K562 (cell line): ENCODE results near the gene LINGO4. TPM values are rescaled to one million over a fixed set of nuclear protein-coding genes. Genes with fewer than 3 reads are reported as not detected.

Experiments
- ATAC-seq: fragments of 200-7000 bp; cut with Tn5 transposase; 3 replicates; pipeline ENCODE4 v1.9.1; 2020; ENCODE audit warnings: moderate library complexity
- BruUV-seq: library from RNA; stranded (reverse); fragments of 400-500 nt; replicated peaks from 2 replicates; lab custom pipeline; 2021; lab: Mats Ljungman, UMichigan
- CTCF ChIA-PET: fragments of 300-600 bp; formaldehyde crosslinking; extraction: SDS; loops from one replicate; lab custom pipeline; 2021; ENCODE audit warnings: low intra/inter-chr PET ratio; lab: Yijun Ruan, JAX
- POLR2A ChIA-PET: fragments of 300-600, 350-650 bp; sonication (Branson Sonifier 250); formaldehyde crosslinking; extraction: SDS; loops from one replicate; lab custom pipeline; 2021; ENCODE audit warnings: antibody characterized with exemption, inconsistent platforms; lab: Yijun Ruan, JAX
- DNase-seq, 4 experiments: peaks; one replicate each; pipeline versions ENCODE4 v3.0.0 to v3.0.0-alpha.2; 2011 to 2018; ENCODE audit warnings: low spot score in 3 of 4, mixed read lengths in 3 of 4; ENCODE audit errors: extremely low read depth in 1 of 4
- FAIRE-seq: peaks from 2 replicates; lab custom pipeline; 2011; peaks lifted over from hg19 to GRCh38; lab: Jason Lieb, UNC
- H2AFZ ChIP-seq: 2 replicates; pipeline ENCODE4 v1.6.0; 2011; ENCODE audit warnings: low read depth, low read length, control low read depth, inconsistent platforms
- H3K27ac ChIP-seq: fragments of 200-600 bp; 3 replicates; pipeline ENCODE4 v1.8.0; 2011; ENCODE audit warnings: low read depth, mild to moderate bottlenecking, control low read depth, inconsistent platforms, low read length, moderate library complexity, mixed read lengths; ENCODE audit errors: extremely low read depth
- H3K27me3 ChIP-seq, 2 experiments: fragments of 300-600 bp in 1 of 2; 2 replicates in 1 of 2; 3 replicates in 1 of 2; pipeline versions ENCODE4 v1.6.0 to v1.8.0; 2011; ENCODE audit warnings: inconsistent platforms in 2 of 2, low read length in 2 of 2, mild to moderate bottlenecking in 1 of 2, mixed read lengths in 1 of 2, moderate library complexity in 1 of 2; ENCODE audit not compliant: control insufficient read depth in 2 of 2, insufficient read depth in 2 of 2
- H3K36me3 ChIP-seq: fragments of 300-600 bp; 3 replicates; pipeline ENCODE4 v1.8.0; 2011; ENCODE audit warnings: mild to moderate bottlenecking, low read length, inconsistent platforms; ENCODE audit not compliant: control insufficient read depth, insufficient read depth
- H3K4me1 ChIP-seq, 2 experiments: fragments of 200-600 bp in 1 of 2; replicated peaks in 1 of 2; 2 replicates in 1 of 2; 3 replicates in 1 of 2; pipeline versions ENCODE4 v1.5.1 to v1.8.0; 2011; ENCODE audit warnings: inconsistent platforms in 2 of 2, low read length in 2 of 2, mild to moderate bottlenecking in 1 of 2, mixed read lengths in 1 of 2, moderate library complexity in 1 of 2; ENCODE audit not compliant: control insufficient read depth in 2 of 2, insufficient read depth in 2 of 2
- H3K4me2 ChIP-seq: 2 replicates; pipeline ENCODE4 v1.6.1; 2011; ENCODE audit warnings: low read length, control low read depth, inconsistent platforms, mixed read lengths; ENCODE audit not compliant: insufficient read depth
- H3K4me3 ChIP-seq: fragments of 200-600 bp; sonication (generic), shearing (Covaris generic); 2 replicates; pipeline ENCODE4 v1.5.1; 2016; ENCODE audit warnings: control low read depth, inconsistent platforms
- H3K79me2 ChIP-seq: fragments of 200-600 bp; 3 replicates; pipeline ENCODE4 v1.8.0; 2011; ENCODE audit warnings: low read length, inconsistent platforms; ENCODE audit not compliant: control insufficient read depth, insufficient read depth
- H3K9ac ChIP-seq, 2 experiments: 2 replicates each; pipeline versions ENCODE4 v1.6.0 to v1.6.1; 2011; ENCODE audit warnings: low read depth in 2 of 2, low read length in 2 of 2, control low read depth in 1 of 2, inconsistent platforms in 1 of 2, mild to moderate bottlenecking in 1 of 2, mixed read lengths in 1 of 2; ENCODE audit not compliant: insufficient read depth in 1 of 2
- H3K9me1 ChIP-seq: one replicate; pipeline ENCODE4 v1.6.0; 2011; ENCODE audit warnings: inconsistent platforms, mild to moderate bottlenecking, low read length, moderate library complexity; ENCODE audit not compliant: control insufficient read depth, insufficient read depth
- H3K9me3 ChIP-seq: replicated peaks from 2 replicates; pipeline ENCODE4 v1.5.1; 2011; ENCODE audit warnings: low read depth, low read length, inconsistent platforms; ENCODE audit not compliant: control insufficient read depth, insufficient read depth
- H4K20me1 ChIP-seq: replicated peaks from 2 replicates; pipeline ENCODE4 v1.6.1; 2011; ENCODE audit warnings: low read length, inconsistent platforms, mixed read lengths; ENCODE audit not compliant: control insufficient read depth, insufficient read depth
- ETS2 ChIP-seq: IDR thresholded peaks from 2 replicates; pipeline ENCODE4 v1.6.1; 2016; ENCODE audit warnings: borderline replicate concordance, missing genetic modification characterization, mild to moderate bottlenecking, moderate library complexity, missing compliant biosample characterization; ENCODE audit not compliant: poor library complexity, severe bottlenecking
- KAT7 ChIP-seq: sonication (generic); formaldehyde crosslinking; IDR thresholded peaks from 2 replicates; pipeline ENCODE4 v1.8.0; 2022; ENCODE audit warnings: missing genetic modification reagents, mild to moderate bottlenecking, borderline replicate concordance
- SAFB ChIP-seq: fragments of 200-400 bp; formaldehyde crosslinking; IDR thresholded peaks from 2 replicates; pipeline ENCODE4 v1.6.1; 2017; ENCODE audit warnings: low read depth, low read length, borderline replicate concordance
- ZNF23 ChIP-seq: fragments of 250-450 bp; sonication (Bioruptor Pico); IDR thresholded peaks from 2 replicates; pipeline ENCODE4 v1.4.0; 2020; ENCODE audit warnings: mild to moderate bottlenecking
- ZNF253 ChIP-seq: fragments of 250-450 bp; sonication (Bioruptor Pico); conservative IDR thresholded peaks from 2 replicates; pipeline ENCODE4 v1.6.1; 2021; ENCODE audit warnings: mild to moderate bottlenecking
- WGBS: fragments of 100-300 bp; shearing (Covaris generic); methylation state at CpG from one replicate; pipeline ENCODE4 v1.1.6; 2016; ENCODE audit warnings: low coverage, mixed read lengths; ENCODE audit not compliant: insufficient coverage; ENCODE audit errors: missing lambda C conversion rate; 5-methylcytosine and 5-hydroxymethylcytosine counted together
- in situ Hi-C: fragments of 300-500 bp; cut with MboI; formaldehyde crosslinking; loops from 4 replicates; pipeline ENCODE4 v1.15.0; 2018; ENCODE audit warnings: inconsistent platforms, mixed read lengths
- intact Hi-C: fragments of 100-400 bp; cut with micrococcal nuclease; formaldehyde crosslinking; loops from 2 replicates; pipeline ENCODE4 v1.14.2; 2022
- polyA plus RNA-seq, 8 experiments: library from polyadenylated mRNA; depleted of rRNA in 4 of 8; stranded (reverse) in 5 of 8; unstranded in 3 of 8; fragments of >200 nt; fragmentation: Nextera tagmentation in 2 of 8; fragmentation: Illumina TruSeq in 1 of 8; extraction: Ambion mirVana in 2 of 8; extraction: Trizol in 1 of 8; gene quantifications; 2 replicates each; pipeline versions ENCODE4 v1.2.1 to v1.2.3, GENCODE V29; 2011 to 2014; ENCODE audit warnings: inconsistent platforms in 1 of 8, missing spikeins in 1 of 8
- total RNA-seq, 7 experiments: library from RNA; depleted of rRNA in 6 of 7; stranded (reverse); fragments of >200 nt in 6 of 7; fragmentation: Illumina TruSeq in 2 of 7; extraction: Trizol in 2 of 7; gene quantifications; 2 replicates each; pipeline versions ENCODE4 v1.2.1 to v1.2.3, GENCODE V29; 2011 to 2021; ENCODE audit warnings: low replicate concordance in 1 of 7
- TF ChIP-seq, protein P1 (sequence below): fragments of 200-400 bp; formaldehyde crosslinking; IDR thresholded peaks from 2 replicates; pipeline ENCODE4 v1.6.1; 2017; ENCODE audit warnings: mild to moderate bottlenecking, low read depth, low read length, moderate library complexity
- TF ChIP-seq, protein P2 (sequence below): sonication (generic); formaldehyde crosslinking; IDR thresholded peaks from 2 replicates; pipeline ENCODE4 v1.8.1; 2023; ENCODE audit warnings: mild to moderate bottlenecking, missing genetic modification reagents
- TF ChIP-seq, protein P3 (sequence below): fragments of 200-800 bp; sonication (Bioruptor generic); IDR thresholded peaks from 2 replicates; pipeline ENCODE4 v1.6.1; 2016; ENCODE audit warnings: missing genetic modification characterization, missing compliant biosample characterization
- TF ChIP-seq, protein P4 (sequence below): fragments of 450-650 bp; formaldehyde crosslinking; IDR thresholded peaks from 2 replicates; pipeline ENCODE4 v1.4.0; 2020; ENCODE audit warnings: mild to moderate bottlenecking, mixed read lengths

LINGO4 gene
- total and polyA plus RNA-seq, 9 of the 15 experiments (the other 6 are each of a cell fraction or from before 2014, with no cell fraction given) = not detected

GRCh38 chr1:151803164-151803563 is 2.1 kb downstream of the LINGO4 start (continued):
- TF ChIP-seq SAFB (no peak), KAT7 (no peak), ZNF23 (CRISPR knock-in tag) (no peak)

GRCh38 chr1:151802372-151802771 is 2.8 kb downstream of the LINGO4 start:
- H3K27ac ChIP-seq = no peak overlapping the region
- in situ Hi-C loops (no loop called here), intact Hi-C loops (no loop called here)
- no peak for FAIRE-seq
- no peaks in the 10 kb centered on the region for H3K36me3 ChIP-seq
- H3K4me1 ChIP-seq = peaks cover 0 to 8% of the 10 kb centered on the region in 2 experiments; a peak in 1 of 5 replicates
- H3K9me1 ChIP-seq = no peaks in the 10 kb centered on the region
- BruUV-seq = no TSS peak
- DNase-seq = no peak
- ChIA-PET POLR2A (interaction anchor here (0.5 to 1.8 kb wide), 7 partner anchors 12 to 90 kb away, joined by 3 to 9 read pairs (median 3); partner anchors contain the start of gene TDRKH), CTCF (no interaction called here)
- H3K79me2 ChIP-seq = no peaks in the 10 kb centered on the region
- peaks cover 19% of the 10 kb centered on the region for H4K20me1 ChIP-seq
- H3K4me3 ChIP-seq = no peak overlapping the region
- no peaks in the 10 kb centered on the region for H3K9me3 ChIP-seq
- peak overlapping the region in 1 of 2 experiments; percentile 46; a peak in 1 of 4 replicates for H3K9ac ChIP-seq
- no peak overlapping the region for H2AFZ ChIP-seq
- no peak for ATAC-seq
- 3% methylated on average over 5 of the region's 5 CpGs for WGBS
- H3K4me2 ChIP-seq = no peak overlapping the region
- H3K27me3 ChIP-seq = peaks cover 59 to 90% of the 10 kb centered on the region in 2 experiments
- TF ChIP-seq, protein P1, sequence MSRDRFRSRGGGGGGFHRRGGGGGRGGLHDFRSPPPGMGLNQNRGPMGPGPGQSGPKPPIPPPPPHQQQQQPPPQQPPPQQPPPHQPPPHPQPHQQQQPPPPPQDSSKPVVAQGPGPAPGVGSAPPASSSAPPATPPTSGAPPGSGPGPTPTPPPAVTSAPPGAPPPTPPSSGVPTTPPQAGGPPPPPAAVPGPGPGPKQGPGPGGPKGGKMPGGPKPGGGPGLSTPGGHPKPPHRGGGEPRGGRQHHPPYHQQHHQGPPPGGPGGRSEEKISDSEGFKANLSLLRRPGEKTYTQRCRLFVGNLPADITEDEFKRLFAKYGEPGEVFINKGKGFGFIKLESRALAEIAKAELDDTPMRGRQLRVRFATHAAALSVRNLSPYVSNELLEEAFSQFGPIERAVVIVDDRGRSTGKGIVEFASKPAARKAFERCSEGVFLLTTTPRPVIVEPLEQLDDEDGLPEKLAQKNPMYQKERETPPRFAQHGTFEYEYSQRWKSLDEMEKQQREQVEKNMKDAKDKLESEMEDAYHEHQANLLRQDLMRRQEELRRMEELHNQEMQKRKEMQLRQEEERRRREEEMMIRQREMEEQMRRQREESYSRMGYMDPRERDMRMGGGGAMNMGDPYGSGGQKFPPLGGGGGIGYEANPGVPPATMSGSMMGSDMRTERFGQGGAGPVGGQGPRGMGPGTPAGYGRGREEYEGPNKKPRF = no peak
- TF ChIP-seq, protein P2, sequence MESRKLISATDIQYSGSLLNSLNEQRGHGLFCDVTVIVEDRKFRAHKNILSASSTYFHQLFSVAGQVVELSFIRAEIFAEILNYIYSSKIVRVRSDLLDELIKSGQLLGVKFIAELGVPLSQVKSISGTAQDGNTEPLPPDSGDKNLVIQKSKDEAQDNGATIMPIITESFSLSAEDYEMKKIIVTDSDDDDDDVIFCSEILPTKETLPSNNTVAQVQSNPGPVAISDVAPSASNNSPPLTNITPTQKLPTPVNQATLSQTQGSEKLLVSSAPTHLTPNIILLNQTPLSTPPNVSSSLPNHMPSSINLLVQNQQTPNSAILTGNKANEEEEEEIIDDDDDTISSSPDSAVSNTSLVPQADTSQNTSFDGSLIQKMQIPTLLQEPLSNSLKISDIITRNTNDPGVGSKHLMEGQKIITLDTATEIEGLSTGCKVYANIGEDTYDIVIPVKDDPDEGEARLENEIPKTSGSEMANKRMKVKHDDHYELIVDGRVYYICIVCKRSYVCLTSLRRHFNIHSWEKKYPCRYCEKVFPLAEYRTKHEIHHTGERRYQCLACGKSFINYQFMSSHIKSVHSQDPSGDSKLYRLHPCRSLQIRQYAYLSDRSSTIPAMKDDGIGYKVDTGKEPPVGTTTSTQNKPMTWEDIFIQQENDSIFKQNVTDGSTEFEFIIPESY (CRISPR knock-in tag) = no peak
- TF ChIP-seq ZNF253 (CRISPR knock-in tag) (no peak), ETS2 (tag) (no peak)
- TF ChIP-seq, protein P3, sequence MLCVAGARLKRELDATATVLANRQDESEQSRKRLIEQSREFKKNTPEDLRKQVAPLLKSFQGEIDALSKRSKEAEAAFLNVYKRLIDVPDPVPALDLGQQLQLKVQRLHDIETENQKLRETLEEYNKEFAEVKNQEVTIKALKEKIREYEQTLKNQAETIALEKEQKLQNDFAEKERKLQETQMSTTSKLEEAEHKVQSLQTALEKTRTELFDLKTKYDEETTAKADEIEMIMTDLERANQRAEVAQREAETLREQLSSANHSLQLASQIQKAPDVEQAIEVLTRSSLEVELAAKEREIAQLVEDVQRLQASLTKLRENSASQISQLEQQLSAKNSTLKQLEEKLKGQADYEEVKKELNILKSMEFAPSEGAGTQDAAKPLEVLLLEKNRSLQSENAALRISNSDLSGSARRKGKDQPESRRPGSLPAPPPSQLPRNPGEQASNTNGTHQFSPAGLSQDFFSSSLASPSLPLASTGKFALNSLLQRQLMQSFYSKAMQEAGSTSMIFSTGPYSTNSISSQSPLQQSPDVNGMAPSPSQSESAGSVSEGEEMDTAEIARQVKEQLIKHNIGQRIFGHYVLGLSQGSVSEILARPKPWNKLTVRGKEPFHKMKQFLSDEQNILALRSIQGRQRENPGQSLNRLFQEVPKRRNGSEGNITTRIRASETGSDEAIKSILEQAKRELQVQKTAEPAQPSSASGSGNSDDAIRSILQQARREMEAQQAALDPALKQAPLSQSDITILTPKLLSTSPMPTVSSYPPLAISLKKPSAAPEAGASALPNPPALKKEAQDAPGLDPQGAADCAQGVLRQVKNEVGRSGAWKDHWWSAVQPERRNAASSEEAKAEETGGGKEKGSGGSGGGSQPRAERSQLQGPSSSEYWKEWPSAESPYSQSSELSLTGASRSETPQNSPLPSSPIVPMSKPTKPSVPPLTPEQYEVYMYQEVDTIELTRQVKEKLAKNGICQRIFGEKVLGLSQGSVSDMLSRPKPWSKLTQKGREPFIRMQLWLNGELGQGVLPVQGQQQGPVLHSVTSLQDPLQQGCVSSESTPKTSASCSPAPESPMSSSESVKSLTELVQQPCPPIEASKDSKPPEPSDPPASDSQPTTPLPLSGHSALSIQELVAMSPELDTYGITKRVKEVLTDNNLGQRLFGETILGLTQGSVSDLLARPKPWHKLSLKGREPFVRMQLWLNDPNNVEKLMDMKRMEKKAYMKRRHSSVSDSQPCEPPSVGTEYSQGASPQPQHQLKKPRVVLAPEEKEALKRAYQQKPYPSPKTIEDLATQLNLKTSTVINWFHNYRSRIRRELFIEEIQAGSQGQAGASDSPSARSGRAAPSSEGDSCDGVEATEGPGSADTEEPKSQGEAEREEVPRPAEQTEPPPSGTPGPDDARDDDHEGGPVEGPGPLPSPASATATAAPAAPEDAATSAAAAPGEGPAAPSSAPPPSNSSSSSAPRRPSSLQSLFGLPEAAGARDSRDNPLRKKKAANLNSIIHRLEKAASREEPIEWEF (CRISPR knock-in tag) = no peak
- TF ChIP-seq, protein P4, sequence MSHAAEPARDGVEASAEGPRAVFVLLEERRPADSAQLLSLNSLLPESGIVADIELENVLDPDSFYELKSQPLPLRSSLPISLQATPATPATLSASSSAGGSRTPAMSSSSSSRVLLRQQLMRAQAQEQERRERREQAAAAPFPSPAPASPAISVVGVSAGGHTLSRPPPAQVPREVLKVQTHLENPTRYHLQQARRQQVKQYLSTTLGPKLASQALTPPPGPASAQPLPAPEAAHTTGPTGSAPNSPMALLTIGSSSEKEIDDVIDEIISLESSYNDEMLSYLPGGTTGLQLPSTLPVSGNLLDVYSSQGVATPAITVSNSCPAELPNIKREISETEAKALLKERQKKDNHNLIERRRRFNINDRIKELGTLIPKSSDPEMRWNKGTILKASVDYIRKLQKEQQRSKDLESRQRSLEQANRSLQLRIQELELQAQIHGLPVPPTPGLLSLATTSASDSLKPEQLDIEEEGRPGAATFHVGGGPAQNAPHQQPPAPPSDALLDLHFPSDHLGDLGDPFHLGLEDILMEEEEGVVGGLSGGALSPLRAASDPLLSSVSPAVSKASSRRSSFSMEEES = no peak
